HPDE6-E6E7 (cell line): ENCODE measurements around the gene DPH5.
"Not testable (repeated sequence)": the region's sequence is repeated elsewhere in the genome, so short reads cannot be mapped to it uniquely, and the experiment has no call there.

Experiments
- DNase-seq: peaks from one replicate; pipeline ENCODE4 v3.0.0; 2011; ENCODE audit warnings: missing footprints; ENCODE audit errors: extremely low spot score

Gene DPH5

DNA sequence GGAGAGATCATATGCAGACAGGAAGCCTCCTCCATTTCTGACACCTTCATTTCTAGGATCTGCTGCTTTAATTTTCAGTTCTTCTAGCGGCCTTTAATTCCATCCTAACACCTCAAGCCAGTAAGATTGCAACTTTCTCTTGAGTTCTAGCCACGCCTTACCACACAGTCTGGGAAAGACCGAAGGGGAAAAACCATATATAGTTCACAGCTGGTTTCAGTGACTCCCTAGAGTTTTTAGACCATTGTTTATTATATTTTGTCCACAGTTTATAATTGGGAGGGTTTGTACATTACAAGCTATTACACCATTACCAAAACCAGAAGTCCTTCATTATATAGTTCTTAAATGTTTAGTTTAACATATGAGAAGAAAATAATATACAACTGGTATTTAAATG, 37.5 kb downstream of the DPH5 start:
- no peak for DNase-seq

DNA sequence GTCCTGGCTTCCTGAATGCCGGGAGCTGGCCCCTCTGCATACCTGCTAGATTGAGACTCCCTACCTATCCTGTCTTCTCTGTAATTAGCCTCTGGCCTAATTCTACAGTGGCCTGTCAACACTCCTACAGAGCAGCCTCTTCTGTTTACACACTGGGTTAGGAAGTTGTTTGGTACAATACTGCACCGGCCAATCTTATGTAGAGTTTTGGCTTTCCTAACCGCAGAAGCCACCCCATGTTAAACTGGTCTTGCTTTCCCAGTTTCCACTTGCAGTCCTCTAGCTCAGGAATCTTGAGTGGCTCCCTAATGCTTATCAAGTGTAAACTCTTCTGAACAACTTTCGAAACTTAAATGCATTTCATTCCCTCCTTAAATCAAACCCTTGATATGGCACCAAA, 42.8 kb downstream of the DPH5 start:
- no peak for DNase-seq

DNA sequence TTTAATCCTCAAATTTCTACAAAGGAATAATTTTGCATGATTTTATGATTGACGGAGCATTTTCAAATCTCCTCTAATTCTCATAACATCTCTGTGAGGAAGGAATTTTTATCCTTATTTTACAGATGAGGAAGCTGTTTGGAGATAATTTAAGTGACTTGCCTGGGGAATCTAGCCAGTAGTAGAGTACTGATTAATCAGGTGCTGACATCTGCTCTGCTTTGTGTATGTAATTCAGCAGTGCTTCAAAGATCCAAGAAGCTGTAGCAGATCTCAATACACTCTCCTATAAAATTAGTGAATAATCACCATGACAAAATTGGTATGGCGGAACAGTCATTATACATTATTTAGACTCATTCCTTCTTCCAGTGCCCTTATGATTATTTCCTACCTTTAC, 46.0 kb downstream of the DPH5 start:
- no peak for DNase-seq

DNA sequence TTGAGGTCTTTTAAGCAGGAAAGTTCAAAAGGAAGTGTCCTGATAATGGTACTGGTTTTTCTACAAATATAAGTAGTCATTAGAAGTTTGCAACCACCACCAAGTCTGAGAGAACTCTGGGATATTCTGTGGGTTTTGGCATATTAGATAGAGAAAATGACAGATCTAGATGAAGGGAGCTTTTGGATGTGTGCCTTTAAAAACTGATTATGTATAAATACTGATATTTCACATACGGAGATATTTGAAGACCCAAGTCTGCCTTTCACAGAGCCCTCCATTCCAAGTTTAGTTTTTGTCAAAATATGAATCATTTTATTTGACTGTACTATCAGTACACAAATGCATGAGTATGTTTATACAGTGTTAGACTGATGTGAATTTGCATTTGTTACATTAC, 48.6 kb downstream of the DPH5 start:
- no peak for DNase-seq

DNA sequence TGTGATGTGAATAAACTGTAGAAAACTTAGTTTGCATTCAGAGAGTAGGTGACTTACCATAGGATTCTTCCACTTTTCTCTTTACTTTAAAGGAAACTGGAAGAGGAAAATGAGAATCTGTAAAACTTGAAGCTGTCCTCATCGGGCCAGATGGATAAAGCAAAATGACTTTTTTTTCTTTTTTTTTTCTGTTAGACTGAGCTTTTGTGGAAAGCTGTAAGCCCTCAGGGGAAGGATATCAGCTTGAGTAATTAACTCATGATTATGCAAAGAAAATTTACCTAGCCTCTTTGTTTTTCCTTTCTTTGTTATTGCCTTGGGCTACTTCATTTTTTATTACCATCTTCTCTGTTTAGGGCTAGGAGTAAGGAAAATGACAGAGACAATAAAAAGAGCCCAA, 53.4 kb downstream of the DPH5 start:
- no peak for DNase-seq

DNA sequence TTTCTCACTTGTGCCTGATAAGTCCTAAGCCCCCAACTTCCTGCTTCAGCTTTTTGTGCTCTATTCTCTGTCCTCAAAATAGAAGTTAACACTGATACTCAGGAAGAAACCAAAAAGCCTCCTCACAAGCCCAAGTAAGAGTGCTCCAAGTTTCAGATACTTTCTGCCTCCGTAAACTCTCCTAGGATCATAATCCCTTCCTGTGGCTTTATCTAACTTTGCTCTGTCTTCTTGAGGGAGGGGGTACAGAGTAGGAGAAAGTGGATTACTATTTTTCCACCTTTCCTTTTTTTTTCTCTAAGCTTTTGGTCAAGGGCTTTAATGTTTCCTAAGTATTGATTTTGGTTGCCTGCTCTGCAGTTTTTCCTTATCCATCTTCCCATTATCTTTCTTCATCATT, 54.6 kb downstream of the DPH5 start:
- no peak for DNase-seq

DNA sequence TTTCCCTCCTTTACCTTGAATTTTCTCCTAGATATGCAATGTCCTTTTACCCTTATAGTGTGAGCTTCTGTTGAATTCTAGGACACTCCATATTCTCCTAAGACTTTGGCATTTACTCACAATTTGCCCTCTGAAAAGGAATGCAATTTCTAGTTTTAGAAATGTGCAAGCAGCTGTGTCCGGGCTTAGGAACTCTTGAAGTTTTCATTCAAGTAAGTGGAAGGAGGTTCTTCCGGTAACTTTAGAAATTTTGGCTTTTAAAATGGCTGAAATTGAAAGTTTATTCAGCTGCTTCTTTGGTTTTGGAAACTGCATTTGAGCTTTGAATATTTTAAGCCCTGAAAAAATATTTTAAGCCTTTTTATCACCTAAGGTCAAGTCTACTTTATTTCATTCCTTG, 56.3 kb downstream of the DPH5 start:
- DNase-seq, result no peak

DNA sequence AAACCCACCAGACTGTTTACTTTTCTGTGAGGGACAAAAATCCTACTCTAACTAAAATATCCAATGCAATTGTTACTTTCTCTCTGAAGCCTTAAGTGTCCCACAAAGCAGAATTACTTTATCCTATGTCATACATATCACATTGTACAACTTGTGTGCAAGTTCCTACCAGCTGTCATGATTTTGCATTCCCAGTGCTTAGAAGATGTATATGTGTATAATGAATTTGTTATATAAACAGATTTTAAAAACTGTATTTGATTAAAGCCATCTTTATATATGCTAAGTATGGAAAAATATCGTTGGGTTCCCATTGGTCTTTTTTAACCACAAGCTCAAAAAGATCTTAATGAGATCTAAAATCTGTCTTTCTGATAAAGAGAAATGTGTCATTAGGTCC, 57.0 kb downstream of the DPH5 start:
- no peak for DNase-seq

DNA sequence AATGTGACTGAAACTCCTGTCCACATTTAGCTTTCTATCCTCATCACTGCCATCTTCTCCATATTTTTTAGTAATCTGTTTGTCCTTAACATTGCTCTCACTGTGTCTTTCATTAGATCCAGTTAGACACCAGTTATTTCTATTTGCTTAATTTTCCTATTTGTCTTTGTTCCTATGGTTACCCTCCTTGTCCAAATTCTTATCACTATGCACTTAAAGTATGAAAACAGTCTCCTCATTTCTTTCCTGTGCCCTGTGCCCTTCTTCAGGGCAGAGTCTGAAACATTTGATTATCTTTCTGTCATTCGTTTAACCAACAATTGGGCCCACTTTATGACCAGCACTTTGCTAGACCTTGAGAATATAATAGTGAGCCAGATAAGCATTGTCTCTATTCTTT, 65.5 kb downstream of the DPH5 start:
- no peak for DNase-seq

DNA sequence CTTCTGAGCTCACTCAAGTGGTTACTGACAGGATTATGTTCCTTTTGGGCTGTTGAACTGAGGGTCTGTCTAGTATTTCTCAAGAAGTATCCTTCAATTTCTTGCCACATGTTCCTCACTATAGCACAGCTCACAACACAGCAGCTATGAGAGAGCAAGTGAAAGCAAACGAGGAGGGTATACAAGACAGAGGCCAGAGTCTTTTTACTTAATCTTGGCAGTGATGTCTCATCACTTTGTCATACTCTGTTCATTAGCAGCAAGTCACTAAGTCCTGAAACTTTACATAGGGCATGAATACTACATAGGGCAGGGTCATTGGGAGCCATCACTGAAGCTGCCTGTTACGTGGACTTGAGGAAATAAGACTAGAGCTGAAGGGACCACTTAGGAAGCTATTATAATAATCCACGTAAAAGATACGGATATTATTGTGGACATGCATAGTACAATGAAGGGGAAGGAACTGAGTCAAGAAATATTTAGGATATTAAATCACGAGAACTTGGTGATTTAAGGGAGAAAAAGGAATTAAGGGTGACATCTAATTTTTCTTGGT, 66.0 kb downstream of the DPH5 start:
- DNase-seq, result no peak

DNA sequence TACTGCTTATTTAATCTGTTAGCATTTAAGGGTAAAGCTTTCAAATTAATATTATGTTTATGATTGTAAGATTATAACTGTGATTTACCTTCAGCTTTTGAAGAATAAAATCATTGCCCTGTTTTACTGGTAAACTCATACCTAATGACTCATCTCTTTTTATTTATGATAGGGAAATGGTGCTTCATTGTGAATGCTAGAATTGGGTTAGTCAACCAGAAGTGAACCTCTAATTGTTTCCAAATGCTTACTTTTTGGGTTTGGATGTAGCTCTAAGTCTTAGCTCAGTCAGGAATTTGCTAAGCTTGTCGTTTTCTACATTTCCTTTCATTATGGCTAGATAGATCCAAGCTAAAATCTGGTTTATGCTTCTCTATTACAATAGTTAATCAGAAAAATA, 70.3 kb downstream of the DPH5 start:
- no peak for DNase-seq

DNA sequence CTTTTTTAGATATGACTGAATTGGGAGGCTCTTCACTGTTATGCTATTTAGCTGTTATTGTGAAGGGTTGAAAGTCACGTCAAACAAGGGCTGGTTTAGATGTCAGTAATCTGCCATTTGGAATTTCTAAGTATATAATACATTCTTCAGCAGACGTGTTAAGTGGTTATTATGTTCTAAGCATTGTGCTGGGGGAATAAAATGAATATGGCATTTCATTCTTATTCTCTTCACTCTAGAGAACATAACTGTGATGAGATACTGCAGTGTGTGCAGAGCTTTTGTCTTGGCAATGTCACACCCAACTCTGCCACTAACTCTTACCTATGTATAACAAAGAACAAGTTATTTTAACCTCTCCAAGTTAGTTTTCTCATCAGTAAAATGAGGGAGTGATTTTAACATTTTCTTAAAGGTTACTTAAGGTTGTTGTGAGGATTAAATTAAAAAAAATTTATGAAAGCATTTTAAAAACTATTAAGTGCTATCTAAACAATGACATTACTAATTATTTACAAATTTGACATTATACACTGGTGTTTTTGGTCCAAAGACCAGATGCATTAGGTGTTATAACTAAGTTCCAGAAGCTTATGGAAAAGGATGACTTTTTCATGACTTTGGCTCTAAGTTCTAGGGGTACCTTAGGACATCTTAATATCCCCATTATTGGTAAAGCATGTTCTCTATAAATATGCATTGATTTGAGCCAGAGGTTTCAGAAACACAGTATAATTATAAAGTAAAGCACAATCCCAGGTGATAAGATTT, 71.4 kb downstream of the DPH5 start:
- no peak for DNase-seq

DNA sequence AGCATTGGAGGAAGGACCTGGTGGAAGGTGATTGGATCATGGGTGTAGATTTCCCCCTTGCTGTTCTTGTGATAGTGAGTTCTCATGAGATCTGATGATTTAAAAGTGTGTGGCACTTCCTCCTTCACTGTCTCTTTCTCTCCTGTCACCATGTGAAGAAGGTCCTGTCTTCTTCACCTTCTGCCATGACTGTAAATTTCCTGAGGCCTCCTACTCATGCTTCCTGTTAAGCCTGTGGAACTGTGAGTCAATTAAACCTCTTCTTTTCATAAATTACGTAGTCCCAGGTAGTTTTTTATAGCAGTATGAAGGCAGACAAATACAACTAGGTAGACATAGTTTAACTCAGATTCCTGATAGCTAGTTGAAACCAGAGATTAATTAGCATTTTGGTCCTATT, 72.6 kb downstream of the DPH5 start:
- not testable (repeated sequence) for DNase-seq

DNA sequence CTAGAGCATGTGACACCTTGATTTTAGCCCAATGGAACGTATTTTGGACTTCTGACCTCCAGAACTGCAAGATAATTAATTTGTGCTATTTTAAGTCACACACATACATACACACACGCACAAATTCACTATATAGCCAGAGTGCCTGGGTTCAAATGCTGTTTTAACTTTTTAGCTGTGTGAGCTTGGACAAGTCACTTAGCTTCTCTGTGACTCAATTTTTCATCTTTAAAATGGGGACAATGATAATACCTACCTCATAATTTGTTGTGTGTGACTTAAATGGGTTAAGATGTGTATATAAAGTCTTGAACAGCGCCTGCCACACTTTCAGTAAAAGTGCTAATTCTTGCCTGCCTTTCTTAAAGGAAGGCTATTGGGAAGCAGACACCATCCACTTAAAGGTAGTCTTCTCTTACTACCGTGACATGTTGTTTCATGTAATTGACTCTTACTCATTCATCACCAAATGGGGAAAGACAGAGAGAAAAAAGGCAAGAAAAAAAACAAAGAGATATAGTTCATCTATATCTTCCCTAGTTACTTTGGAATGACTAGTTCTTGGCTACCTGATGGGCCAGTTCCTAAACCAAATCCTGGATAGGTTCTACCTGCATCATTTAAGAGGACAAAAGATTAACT, 73.4 kb downstream of the DPH5 start:
- DNase-seq, result no peak

DNA sequence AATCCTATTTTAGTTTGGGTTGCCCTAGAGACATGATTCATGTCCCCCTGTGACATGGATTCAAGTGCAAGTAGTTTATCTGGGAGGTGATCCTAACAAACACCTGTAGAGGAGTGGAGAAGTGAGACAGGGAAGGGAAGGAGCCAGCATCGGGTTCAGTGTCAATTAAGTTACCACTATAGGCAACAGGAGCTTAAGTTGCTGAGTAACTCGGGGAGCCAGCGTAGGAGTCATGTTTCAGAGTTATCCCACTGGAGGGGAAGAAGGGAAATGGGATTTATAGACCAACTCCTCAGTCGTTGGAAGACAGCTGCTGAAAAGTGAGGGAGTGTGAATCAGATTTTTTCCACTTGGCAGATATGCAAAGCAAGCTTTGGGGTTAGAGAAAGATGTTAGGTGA, 74.8 kb downstream of the DPH5 start:
- no peak for DNase-seq

DNA sequence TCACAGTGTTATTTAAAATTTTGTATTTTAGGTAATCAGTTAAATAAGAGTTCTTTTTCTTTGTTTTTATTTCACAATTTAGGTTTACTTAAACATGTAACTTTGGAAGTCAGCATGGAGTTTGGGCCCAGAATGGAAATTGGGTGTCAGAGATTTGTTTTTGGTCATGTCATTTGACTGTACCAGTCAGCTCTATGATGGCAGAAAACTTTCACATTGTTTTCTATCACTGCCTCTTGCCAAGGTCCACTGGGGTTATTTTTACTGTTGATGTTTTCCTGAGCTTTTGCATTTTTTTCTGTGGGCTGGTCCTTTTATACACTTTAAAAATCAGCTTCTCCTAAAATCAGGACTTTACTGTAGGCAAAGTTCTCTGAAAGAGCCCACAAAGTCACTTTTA, 75.2 kb downstream of the DPH5 start:
- no peak for DNase-seq

DNA sequence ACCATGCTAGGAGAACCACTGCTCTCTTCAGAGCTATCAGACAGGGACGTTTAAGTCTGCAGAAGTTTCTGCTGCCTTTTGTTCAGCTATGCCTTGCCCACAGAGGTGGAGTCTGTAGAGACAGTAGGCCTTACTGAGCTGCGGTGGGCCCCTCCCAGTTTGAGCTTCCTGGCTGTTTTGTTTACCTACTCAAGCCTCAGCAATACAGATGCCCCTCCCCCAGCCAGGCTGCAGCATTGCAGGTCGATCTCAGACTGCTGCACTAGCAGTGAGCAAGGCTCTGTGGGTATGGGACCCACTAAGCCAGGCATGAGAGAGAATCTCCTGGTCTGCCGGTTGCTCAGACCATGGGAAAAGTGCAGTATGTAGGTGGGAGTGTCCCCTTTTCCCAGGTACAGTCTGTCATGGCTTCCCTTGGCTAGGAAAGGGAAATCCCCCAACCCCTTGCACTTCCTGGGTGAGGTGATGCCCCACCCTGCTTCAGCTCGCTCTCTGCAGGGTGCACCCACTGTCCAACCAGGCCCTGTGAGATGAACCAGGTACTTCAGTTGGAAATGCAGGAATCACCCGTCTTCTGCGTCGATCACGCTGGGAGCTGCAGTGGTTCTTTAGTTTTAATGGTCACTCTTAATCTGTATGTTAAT, 75.9 kb downstream of the DPH5 start:
- not testable (repeated sequence) for DNase-seq

DNA sequence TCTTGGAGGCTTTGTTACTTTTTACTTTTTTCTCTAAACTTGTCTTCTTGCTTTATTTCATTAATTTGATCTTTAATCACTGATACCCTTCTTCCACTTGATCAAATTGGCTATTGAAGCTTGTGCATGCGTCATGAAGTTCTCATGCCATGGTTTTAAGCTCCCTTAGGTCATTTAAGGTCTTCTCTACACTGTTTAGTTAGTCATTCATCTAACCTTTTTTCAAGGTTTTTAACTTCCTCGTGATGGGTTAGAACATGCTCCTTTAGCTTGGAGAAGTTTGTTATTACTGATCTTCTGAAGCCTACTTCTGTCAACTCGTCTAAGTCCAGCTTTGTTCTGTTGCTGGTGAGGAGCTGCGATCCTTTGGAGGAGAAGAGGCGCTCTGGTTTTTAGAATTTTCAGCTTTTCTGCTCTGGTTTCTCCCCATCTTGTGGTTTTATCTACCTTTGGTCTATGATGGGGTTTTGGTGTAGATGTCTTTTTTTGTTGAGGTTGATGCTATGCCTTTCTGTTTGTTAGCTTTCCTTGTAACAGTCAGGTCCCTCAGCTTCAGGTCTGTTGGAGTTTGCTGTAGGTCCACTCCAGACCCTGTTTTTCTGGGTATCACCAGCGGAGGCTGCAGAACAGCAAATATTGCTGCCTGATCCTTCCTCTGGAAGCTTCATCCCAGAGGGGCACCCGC, 76.7 kb downstream of the DPH5 start:
- not testable (repeated sequence) for DNase-seq

DNA sequence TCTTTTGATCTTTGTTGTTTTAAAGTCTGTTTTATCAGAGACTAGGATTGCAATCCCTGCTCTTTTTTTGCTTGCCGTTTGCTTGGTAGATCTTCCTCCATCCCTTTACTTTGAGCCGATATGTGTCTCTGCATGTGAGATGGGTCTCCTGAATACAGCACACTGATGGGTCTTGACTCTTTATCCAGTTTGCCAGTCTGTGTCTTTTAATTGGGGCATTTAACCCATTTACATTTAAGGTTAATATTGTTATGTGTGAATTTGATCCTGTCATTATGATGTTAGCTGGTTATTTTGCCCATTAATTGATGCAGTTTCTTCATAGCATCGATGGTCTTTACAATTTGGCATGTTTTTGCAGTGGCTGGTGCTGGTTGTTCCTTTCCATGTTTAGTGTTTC, 77.8 kb downstream of the DPH5 start:
- DNase-seq, result not testable (repeated sequence)

DNA sequence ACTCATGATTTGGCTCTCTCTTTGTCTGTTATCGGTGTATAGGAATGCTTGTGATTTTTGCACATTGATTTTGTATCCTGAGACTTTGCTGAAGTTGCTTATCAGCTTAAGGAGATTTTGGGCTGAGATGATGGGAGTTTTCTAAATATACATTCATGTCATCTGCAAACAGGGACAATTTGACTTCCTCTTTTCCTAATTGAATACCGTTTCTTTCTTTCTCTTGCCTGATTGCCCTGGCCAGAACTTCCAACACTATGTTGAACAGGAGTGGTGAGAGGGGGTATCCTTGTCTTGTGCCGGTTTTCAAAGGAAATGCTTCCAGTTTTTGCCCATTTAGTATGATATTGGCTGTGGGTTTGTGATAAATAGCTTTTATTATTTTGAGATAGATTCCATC, 79.5 kb downstream of the DPH5 start:
- DNase-seq, result not testable (repeated sequence)

DNA sequence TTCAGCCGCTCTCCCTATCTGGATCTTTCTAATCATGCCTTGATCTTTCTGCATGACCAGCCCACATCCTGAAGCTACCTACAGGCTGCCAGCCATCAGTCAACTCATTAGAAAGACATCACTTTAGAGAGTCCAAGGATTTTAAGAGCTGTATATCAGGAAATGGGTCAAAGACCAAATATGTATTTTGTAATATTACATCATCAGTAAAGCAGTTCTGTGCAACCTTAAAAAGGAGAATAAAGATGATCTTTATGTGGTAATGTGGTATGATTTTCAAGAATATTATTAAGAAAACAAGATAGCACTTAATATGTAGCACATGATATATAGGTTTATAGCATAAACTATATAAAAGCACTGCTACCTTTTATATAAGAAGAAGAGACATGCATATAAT, 82.1 kb downstream of the DPH5 start:
- DNase-seq, result no peak

DNA sequence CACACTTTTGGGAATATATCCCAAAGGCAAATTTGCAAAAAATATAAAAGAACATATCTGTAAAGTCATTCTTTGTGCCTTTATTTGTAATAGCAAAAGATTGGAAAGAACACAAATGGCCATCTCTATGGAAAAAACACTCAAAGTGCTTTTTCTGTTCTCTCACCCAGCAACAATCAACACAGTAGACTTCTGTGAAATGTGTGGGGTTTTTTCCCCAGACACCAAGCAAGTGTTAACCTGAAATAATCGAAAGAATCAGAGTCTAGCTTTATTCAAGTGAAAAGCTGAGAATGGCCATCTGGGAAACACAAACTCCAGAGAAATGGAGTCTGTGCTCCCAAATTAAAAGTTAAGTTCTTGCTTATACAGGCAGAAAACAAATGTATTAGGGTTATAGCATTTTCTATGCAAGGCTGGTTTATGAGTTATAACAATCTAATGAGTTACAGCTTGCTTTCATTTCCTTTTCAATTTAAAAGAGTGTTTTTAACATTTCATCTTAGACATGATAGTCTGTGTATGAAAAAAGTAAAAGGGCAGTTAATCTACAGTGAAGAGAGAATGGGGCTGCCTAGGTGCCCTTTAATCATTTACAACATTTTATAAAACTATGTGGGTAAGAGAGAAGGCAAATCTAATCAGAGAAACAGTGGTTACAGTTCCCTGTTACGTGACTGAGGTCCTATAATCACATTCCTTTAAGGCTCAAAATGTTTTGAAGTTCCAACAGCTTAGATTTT, 83.1 kb downstream of the DPH5 start:
- DNase-seq, result no peak
